Stimulated activated CD8-positive, alpha-beta memory T cell treated with anti-CD3 and anti-CD28 coated beads, Interleukin-12 subunit alpha, Interleukin-12 subunit beta, amount 100 ng/mL, for 1 hour (primary cell): ENCODE data around the gene RAX.

Experiments used
- DNase-seq: peaks from one replicate; pipeline ENCODE4 v3.0.0-alpha.2; 2020; ENCODE audit warnings: low read depth

Gene RAX

GRCh38 chr18:59272891-59273758 is at the start of gene RAX:
Gene RAX, minus strand, starts transcription at chr18:59273454. Its CDS starts 248 bp downstream, at chr18:59273206.
- no peak for DNase-seq

GRCh38 chr18:59318460-59319050 is 45.3 kb upstream of the RAX start, which contains the start of gene CPLX4:
Gene CPLX4, minus strand, starts transcription at chr18:59318649. Its CDS starts 187 bp downstream, at chr18:59318462.
- DNase-seq = no peak

- no peak for DNase-seq
Measured at GRCh38 chr18:59311631-59312030, 38.4 kb upstream of the RAX start.

GRCh38 chr18:59308938-59309260 is 35.6 kb upstream of the RAX start:
- no peak for DNase-seq

- DNase-seq = peak; percentile 27
Measured at GRCh38 chr18:59308248-59308937, 35.1 kb upstream of the RAX start.

GRCh38 chr18:59306640-59307039 is 33.4 kb upstream of the RAX start:
- DNase-seq = no peak

GRCh38 chr18:59305295-59305694 is 32.0 kb upstream of the RAX start:
- DNase-seq = no peak

GRCh38 chr18:59303656-59304195 is 30.5 kb upstream of the RAX start:
- no peak for DNase-seq

GRCh38 chr18:59303006-59303405 is 29.8 kb upstream of the RAX start:
- DNase-seq = no peak

- no peak for DNase-seq
Measured at GRCh38 chr18:59301929-59302328, 28.7 kb upstream of the RAX start.

- no peak for DNase-seq
Measured at GRCh38 chr18:59300676-59301285, 27.5 kb upstream of the RAX start.

GRCh38 chr18:59298871-59299270 is 25.6 kb upstream of the RAX start:
- no peak for DNase-seq

GRCh38 chr18:59293317-59293716 is 20.1 kb upstream of the RAX start:
- DNase-seq = no peak

GRCh38 chr18:59286341-59286740 is 13.1 kb upstream of the RAX start:
- no peak for DNase-seq

- no peak for DNase-seq
Measured at GRCh38 chr18:59282341-59282740, 9.1 kb upstream of the RAX start.

GRCh38 chr18:59279722-59280121 is 6.5 kb upstream of the RAX start:
- DNase-seq = no peak

GRCh38 chr18:59279193-59279592 is 5.9 kb upstream of the RAX start:
- no peak for DNase-seq

- DNase-seq = no peak
Measured at GRCh38 chr18:59278793-59279192, 5.5 kb upstream of the RAX start.

GRCh38 chr18:59276047-59276446 is 2.8 kb upstream of the RAX start:
- no peak for DNase-seq

GRCh38 chr18:59275406-59275949 is 2.2 kb upstream of the RAX start:
- DNase-seq = no peak

- DNase-seq = no peak
Measured at GRCh38 chr18:59274533-59274928, 1.3 kb upstream of the RAX start.
